GM21723 (cell line): ENCODE measurements around the gene THG1L.
"Not testable (repeated sequence)": the region's sequence is repeated elsewhere in the genome, so short reads cannot be mapped to it uniquely, and the experiment has no call there.

Experiments used
- ATAC-seq: cut with Tn5 transposase; IDR thresholded peaks from one replicate; pipeline ENCODE4 v1.9.1; 2021; ENCODE audit warnings: mild to moderate bottlenecking, moderate library complexity; ENCODE audit not compliant: unreplicated experiment

THG1L gene

DNA sequence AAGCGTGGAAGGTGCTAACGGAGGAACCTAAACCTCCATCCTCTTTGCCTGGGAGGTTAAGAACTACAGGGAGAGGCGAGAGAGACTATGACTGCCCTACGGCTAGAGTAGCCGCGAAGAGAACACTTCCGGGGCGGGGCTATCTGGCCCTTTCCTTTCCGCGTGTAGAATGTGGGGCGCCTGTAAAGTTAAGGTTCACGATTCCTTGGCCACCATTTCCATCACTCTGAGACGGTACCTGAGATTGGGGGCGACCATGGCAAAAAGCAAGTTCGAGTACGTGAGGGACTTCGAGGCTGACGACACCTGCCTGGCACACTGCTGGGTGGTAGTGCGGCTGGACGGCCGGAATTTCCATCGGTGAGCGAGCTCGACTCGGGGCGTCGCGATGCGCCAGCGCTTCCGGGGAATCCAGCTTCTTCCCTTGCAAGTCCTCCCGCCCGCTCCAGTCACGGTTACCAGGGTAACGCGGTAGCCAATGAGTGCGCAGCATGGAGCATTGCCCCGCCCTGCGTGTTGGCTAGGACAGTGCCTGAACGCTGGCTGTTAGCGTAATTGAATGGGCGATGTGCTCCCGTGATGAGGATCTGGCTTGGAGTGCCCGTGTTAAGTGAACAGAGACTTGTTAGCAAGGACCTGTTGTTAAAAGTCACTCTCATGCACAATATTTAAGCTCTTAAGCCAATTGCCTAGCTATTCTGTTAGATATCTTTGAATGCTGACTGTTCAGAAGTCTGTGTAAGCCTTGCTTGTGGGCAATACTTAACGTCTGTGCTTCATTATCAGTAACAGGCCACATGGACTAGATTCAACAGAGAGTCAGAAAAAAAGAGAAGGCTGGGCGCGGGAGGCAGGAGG is at the start of gene THG1L:
Gene THG1L, plus strand, starts transcription at position 149 of the 858 bp plus-strand sequence. Its CDS starts 21 bp downstream, at position 170.
- ATAC-seq, result peak; percentile 93

DNA sequence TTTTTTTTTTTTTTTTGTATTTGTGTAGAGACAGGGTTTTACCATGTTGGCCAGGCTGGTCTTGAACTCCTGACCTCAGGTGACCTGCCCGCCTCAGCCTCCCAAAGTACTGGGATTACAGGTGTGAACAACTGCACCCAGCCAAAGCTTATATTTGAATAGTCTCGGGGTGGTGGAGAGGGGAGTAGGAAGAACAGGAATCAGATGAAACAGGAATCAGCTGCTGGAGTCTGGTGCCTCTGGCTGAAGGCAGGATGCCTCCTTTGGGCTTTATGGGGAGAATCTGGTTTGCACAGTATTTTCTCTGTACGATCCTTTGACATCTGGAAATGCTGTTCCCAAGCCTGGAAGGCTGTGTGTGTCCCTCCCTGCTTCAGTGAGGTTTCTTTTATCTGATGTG is 49.0 kb upstream of the THG1L start:
- ATAC-seq, result no peak

DNA sequence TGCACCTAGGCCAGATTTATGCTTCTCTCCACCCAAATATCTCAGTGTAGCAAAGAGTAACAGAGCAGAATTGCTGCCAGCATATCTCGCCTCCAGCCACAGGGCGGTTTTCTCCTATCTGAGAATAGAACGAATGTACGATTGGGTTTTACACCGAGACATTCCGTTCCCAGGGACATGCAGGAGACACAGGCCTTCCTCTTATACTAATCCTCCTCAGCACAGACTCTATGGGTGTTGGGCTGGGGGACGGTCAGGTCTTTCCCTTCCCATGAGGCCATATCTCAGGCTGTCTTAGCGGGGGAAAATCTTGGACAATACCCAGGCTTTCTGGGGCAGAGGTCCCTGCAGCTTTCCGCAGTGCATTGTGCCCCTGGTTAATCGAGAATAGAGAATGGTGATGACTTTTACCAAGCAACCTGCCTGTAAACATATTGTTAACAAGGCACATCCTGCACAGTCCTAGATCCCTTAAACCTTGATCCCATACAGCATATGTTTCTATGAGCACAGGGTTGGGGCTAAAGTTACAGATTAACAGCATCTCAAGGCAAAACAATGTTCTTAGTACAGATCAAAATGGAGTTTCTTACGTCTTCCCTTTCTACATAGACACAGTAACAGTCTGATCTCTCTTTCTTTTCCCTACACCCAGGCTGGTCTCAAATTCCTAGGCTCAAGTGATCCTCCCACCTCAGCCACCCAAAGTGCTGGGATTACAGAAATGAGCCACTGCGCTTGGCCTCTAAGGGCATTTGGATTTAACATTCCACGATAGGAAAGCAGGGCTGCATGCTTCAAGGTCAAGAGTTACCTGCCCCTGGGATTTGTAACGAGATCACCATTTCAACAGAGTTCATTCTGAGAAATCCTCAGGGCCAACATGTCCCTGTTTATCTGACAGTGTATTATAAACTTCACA is 44.7 kb upstream of the THG1L start:
- ATAC-seq, result not testable (repeated sequence)

DNA sequence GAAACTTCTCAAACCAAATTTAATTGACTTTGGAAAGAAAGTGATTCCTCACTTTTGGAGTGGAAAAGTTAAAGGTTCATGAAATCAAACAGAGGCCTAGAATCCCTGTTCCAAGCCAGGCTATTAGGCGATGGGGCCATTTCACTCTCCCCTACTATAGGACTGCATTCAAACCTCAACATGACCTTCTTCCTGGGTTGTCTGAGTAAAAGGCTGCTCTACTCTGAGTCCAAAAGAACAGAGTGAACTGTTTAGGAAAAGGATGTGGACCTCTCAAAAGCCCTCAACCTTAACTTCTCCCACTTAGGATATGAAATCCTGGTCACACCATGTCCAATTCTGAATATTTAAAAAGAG is 44.0 kb upstream of the THG1L start:
- no peak for ATAC-seq

DNA sequence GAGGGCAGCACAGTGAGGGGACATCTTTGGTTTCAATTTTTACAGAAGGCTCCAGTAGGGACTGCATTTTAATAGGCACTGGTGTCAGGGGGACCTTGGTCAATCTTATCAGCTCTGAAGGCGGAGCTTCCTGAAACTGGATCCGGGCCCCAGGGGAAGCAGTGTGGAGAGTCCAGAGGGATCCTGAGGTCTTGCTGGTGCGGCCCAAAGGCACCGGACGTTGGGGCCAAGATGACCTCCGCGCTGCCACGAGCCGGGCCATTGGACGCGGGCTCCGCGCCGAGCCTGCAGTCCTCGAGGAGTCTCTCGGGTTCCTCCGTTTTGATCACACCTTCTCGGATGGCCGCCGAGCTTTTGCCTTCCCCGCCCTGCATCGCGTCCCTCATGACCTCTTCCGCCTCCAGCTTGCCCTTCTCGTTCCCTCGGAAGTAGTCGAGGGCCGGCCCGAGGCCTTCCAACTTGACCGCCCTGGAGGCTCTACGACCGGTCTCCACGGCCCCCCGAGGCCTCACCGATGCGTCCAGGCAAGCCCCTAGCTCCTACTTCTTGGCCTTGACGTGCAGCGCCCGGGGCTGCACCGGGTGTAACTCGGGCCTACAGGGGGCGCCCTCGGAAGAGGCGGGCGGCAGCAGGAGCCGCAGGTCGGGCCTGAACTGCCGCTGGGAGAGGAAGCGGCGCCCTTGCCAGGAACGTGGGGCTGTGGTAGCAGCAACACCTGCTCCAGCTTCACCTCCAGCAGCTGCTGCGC is 41.1 kb upstream of the THG1L start:
- no peak for ATAC-seq

DNA sequence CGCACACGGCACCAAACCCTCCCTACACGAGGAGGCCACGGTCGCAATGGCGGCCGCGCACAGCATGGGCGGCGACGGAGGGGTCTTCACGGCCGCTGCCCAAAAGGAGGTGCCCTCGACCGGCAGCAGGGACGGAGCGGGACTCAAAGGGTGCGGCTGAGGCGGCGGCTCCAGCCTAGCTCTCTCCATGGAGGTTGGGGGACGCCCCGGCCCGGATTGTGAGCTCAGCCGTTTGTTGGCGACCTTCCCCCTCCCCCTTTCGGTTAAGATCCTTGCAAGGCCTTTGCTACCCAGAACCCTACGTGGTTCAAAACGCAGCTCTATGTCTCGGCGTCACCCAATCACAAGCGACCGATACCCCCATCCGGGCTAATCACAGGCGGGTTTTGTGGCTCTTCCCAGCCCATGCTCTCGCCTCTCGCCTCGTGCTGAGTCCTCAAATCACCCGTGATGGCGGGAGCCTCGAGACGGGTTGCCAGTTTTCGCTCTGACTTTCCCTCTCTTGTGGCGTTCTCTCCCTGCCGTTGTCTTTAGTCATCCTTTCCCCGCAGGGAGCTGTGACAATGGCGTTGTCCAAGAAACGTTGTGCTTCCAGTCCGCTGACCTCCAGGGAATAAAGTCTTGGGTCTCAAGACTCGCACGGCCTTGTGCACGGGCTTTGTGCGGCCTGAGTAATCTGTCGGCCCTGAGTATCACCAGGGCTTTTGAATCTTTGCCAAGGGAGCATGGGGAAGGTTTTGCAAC is 40.4 kb upstream of the THG1L start:
- ATAC-seq, result no peak

DNA sequence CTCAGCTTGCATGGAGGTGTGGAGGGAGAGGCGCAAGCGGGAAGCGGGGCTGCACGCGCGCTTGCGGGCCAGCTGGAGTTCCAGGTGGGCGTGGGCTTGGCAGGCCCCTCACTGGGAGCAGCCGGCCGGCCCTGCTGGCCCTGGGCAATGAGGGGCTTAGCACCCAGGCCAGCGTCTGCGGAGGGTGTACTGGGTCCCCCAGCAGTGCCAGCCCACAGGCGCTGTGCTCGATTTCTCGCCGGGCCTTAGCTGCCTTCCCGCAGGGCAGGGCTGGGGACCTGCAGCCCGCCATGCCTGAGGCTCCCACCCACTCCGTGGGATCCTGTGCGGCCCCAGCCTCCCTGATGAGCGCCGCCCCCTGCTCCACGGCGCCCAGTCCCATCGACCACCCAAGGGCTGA is 37.4 kb upstream of the THG1L start:
- ATAC-seq, result not testable (repeated sequence)

DNA sequence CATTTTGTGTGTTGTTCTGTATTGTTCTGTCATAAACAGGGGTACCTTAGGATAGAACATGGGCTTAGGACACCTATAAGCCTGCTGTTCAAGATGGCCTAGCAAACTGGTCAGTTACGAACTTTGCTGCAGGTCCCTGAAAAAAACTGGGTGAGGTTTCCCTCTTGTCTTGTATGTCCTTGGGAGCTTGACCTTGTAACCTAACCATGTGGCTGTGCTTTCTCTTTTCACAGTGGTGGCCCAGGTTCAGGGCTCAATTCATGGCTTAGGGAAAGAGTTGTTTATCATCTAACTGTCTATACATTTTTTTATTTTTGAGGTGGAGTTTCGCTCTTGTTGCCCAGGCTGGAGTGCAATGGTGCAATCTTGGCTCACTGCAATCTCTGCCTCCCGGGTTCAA is 35.1 kb upstream of the THG1L start:
- ATAC-seq, result not testable (repeated sequence)

DNA sequence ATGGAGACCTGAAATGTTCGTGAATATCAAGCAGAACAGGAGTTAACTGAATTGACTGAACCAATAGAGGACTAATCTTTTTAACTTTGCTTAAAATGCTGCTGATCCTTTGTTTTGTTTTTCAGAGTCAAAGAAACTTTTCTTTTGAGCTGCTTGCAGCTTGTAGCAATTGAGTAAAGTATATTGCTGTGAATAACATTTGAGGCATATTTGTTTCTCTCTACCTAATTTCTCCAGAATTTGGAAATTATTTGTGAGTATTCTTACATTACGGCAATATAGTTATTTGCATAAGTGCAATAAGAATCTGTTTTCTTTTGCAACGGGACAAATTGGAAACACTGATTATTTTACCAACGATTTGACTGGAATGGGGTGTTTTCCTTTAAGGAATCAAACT is 32.5 kb upstream of the THG1L start:
- not testable (repeated sequence) for ATAC-seq

DNA sequence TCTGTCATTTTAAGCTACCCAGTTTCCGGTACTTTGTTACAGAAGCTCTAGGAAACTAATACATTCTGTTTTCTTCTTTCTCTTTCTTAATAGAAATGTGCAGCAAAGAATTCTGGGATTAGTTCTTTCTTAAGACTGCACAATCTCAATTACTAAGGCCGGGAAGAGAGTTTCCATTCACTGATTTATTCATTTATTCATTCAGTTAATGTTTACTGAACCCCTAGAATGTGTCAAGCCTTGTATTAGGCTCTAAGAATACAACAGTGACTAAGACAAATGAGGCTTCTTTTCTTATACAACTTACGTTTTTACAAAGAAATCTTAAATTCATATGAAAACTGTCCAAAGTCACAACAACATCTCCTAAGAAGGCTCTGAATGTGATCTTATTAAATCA is 27.5 kb upstream of the THG1L start:
- ATAC-seq, result no peak

DNA sequence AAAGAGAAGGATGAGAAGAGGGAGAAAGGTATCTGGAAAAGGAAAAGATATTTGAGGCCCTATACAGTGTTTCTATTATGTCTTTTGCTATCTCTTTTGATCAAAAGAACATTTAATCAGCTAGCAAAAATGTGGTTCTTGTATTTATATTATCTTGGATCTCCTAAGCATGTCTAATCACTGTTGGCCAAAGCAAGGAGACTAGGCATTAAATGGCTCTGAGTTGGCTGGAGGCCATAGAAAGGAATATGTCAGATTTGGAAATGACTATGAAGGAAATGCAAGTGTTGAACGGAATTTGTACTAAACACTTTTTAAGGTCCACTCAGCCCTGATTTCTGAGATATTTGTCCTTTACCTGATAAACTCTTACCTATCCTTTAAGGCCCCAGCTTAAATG is 22.4 kb upstream of the THG1L start:
- ATAC-seq, result no peak

DNA sequence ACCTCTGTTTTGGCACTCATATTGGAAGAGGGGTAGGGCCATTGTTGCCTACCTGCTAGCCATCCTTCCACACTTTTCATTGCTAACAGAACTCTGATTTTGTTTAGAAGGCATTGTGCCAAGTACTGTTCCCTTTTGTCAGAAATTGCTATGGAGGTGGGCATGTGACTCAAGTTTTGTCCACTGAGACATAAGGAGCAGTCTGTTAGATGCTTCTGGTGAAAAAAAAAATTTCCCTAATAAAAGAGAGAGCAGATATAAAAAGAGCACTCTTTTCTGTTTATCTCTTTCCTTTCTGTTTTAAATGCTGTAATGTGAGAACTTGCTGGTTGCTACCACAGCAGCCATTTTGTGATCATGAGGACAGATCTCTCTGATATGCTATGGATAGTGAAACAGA is 21.9 kb upstream of the THG1L start:
- ATAC-seq, result no peak

DNA sequence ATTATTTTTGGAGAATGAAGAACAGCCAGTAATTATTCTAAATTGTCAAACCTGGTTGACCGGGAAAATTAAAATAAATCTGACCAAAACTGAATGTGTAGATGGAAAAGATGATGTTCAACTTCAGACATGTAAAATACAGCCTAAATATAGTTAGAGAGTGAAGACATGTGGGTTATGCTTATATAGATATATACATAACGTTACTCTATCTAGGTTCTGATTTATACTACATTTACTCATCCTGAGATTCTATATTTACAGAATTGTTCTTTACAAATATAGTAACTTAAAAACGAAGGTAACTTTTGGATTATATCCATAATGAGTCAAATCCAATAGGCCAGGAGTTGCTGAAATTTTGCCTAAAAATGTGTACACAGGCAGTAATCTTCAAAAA is 20.8 kb upstream of the THG1L start:
- ATAC-seq, result no peak

DNA sequence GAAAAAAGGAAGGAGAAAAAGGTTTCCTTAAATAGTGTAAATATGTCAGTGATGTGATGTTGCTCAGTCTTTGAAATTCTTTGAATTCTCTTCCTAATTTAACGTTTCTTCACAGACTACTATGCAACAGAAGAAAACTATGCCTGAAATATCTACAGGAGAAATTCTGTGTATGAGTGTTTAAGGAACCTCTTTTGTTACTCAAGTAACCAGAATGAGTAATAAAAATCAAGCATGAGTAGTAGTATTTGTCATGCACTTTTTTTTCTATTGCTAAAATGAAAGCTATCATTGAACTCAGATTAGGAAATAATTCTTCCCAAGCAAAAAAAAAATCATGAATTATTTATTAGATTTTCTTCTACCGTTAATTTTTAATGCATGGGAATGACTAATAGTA is 20.3 kb upstream of the THG1L start:
- no peak for ATAC-seq

DNA sequence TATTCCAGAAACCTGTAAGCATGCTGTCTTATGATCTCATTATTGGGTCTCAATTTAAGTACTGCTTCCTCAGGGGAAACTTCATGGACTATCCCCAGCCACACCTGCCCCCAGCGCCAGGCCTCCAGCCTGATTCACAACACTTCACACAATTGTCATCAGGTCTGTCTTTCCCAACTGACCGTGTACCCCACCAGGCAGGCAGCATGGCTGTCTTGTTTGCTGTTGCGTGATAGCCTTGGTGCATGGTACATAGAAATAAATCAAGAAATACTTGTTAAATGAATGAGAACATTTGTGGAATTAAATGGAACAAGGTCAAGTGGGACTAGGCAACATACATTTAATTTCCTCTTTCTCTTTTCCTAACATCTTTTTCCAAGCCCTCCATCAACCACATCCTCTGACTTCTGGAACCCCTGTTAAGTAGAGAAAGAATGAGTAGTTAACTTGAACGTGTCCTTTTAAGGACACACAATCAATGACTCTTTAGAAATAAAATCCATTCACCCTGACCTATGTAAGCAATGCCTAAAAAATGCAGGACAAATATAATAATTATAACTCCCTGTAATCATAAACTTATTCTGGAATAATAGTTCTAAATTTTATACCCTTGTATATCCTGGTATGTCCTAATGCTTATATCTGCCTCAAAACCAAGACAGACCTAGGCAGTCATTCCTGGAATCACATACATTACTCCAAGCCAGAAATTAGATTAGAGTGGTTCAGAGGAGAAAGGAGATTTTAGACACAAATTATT is 17.2 kb upstream of the THG1L start:
- no peak for ATAC-seq

DNA sequence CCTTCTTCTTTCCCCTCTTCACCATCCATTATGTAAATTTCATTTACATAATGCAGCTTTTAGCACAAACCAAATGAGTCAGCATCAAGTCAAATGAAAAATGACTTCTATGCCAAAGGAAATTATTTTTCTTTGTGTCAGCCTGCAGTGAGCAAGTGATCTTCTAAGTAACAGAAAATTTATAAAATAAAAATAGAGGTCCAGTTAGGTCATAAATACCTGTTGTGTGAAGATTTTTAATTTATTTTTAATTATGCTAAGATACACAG is 16.7 kb upstream of the THG1L start:
- no peak for ATAC-seq

DNA sequence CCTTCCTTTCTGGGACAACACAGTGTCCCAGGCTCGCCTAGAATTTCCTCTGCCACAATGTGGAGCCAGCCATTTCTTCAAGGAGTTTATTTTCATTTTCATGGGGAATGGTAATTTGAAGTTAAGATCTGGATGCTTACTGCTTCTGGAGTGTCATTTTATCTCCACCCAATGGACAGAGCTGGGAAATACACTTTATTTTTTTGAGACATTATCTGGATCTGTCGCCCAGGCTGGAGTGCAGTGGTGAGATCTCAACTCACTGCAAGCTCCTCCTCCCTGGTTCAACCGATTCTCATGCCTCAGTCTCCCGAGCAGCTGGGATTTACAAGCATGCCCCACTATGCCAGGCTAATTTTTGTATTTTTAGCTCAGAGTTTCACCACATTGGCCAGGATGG is 12.7 kb upstream of the THG1L start:
- ATAC-seq, result peak; percentile 79

DNA sequence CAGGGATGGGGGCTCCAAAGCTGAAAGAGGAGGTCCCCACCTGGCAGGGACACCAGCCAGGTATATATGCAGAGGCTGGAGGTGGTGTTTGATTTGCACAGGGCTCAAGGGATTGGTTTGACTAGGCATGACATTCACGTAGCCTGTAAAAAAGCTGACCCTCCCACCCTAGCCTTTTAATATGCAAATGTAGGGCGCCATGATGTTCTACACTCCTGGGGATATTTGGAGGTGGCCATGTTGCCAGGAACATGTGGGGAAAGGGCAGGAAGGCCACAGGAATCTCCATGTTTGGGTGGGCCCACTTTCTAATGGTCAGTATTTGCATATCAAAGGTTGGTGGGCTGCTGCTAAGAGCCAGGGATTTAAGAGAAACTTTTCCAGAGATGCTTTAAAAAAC is 12.0 kb upstream of the THG1L start:
- no peak for ATAC-seq

DNA sequence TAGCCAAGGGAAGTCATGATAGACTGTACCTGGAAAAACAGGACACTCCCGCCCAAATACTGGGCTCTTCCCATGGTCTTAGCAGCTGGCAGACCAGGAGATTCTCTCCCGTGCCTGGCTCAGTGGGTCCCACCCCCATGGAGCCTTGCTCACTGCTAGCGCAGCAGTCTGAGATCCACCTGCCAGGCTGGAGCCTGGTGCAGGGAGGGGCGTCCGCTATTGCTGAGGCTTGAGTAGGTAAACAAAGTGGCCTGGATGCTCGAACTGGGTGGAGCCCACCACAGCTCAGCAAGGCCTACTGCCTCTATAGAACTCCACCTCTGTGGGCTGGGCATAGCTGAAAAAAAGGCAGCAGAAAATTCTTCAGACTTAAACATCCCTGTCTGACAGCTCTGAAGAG is 10.1 kb upstream of the THG1L start:
- ATAC-seq, result no peak

DNA sequence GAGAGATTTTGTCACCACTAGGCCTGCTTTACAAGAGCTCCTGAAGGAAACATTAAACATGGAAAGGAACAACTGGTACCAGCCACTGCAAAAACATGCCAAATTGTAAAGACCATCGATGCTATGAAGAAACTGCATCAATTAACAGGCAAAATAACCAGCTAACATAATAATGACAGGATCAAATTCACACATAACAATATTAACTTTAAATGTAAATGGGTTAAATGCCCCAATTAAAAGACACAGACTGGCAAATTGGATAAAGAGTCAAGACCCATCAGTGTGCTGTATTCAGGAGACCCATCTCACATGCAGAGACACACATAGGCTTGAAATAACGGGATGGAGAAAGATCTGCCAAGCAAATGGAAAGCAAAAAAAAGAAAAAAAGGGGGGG is 8.3 kb upstream of the THG1L start:
- not testable (repeated sequence) for ATAC-seq
